Ecto neural progenitor cell (in vitro differentiated cells): Measurements from ENCODE around the gene TUT1.
"Not testable (repeated sequence)": the region's sequence is repeated elsewhere in the genome, so short reads cannot be mapped to it uniquely, and the experiment has no call there.

Experiments
- DNase-seq: peaks from one replicate; pipeline ENCODE4 v3.0.0-alpha.2; 2018; ENCODE audit warnings: low spot score

TUT1 gene

DNA sequence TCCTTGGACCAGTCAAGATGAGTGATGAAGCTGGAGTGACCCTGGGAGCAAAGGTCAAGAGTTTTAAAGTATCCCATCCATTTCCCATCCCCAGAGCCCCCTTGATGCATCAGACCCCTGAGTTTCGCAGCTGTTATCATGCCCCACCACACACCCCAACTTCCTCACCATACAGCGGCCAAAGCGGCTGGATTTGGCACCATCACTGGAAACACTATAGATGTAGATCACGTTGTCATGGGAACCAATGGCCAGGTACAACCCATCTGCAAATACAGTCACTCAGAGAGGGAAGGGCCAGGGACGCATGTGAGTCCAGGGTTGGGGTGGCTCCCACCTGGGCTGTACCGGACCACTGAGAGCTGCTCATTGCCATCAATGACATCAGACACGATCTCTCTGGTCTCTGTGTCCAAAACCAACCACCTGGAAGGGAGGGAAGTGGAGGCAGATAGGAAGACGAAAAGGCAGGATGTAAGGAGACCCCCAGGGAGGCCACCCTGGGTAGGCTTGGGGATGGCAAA, 12.5 kb upstream of the TUT1 start:
- no peak for DNase-seq

DNA sequence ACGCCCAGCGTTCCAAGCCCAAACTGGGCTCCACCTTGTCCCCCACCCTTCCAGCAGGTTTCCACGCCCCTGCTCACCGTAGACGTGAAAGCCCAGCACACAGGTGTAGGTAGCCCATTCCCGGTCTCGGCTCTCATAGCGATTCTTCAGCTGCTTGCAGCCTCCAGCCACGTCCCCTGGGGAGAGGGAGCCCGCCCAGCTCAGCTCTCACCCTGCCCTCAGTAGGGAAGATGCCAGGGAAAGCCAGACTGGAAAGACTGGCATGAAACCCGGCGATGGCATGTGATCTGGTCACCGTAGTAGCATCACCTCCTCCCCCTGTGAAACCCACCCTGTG, 11.7 kb upstream of the TUT1 start:
- no peak for DNase-seq

DNA sequence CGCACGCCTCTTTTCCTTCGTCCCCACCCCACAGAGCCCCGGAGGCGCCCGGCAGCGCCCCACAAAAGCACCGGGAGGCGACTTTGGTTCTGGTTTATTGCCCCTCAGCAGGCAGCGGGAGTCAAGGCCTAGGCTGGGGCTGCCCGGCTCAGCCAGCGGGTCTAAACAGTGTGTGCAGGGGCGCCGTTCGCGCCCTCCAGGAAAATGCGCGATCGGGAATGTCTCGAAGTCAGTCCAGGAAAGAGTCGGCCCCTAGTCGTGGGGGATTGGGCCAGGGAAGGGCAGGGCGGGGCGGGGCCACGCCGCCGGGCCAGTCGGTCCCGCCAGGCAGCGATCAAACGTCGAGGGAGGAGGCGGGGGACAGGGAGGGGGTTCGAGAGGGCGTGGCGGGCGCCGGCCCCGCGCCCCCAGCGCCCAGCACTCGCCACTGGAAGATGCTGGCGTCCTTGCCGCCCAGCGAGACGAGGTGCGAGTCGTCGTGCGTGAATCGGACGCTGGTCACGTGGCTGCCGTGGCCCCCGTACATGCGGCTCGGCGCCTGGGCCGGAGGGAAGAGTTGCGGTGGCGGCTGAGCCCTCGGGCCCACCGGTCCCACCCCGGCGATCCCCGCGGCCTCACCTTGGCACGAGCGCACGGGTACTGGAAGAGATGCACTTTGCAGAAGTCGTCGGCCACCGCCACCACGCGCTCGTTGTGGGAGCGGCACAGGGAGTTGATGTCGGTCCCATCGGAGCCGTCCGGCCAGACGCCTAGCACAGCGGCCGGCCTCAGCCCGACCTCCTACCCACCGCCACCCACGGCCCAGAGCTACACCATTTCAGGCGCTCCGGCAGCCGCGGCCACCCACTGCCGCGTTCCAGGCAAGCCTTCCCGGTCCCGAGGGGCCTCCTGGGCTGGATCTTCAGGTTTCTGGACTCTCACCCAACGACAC, 11.1 kb upstream of the TUT1 start:
- peak; percentile 80 for DNase-seq

GRCh38 chr11:62601372-62602140, 10.2 kb upstream of the TUT1 start, which contains the start of gene MTA2:
Gene MTA2 (minus strand): TSS chr11:62601865. CDS start chr11:62601450, 415 bp downstream.
- peak; percentile 100 for DNase-seq

- no peak for DNase-seq
Measured at GRCh38 chr11:62601122-62601371, 9.7 kb upstream of the TUT1 start.

DNA sequence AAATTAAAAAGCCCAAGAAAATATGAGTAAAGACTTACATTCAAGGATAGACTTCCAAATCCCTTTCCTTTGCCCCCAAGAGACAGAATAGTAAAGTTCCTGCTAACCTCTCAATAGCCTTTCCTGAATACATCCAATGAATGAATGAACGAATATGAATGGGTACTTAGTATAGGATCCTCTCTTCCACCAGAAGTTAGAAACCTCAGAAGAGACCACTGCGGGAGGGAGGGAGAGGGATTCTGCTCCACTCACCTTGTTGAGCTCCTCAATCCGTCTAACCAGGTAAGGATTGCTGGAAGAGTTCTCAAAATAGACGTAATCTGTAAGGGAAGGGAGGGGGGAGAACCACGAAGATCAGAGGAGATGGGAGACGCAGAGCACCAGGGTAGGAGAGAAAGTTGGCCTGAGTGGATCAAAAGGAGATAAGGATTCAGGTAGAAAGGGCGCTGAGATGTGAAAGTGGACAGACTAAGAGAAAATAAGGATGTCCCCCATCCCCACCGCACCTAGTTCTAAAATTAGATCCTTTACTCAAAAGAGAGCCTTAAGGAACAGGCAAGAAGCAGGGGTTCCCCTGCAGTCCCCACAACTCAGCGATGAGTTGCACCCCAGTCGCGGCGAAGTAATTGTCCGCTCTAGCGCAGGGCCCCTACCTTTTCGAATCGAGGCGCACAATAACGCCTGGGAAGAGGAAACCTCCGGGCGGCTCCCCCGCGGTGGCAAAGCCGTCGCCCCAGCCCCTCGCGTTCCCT, 9.2 kb upstream of the TUT1 start:
- DNase-seq, result no peak

- DNase-seq, result no peak
Measured at GRCh38 chr11:62599901-62600300, 8.6 kb upstream of the TUT1 start.

- peak; percentile 85 for DNase-seq
Measured at GRCh38 chr11:62599069-62599696, 7.9 kb upstream of the TUT1 start.

- DNase-seq, result no peak
Measured at GRCh38 chr11:62595124-62595523, 3.8 kb upstream of the TUT1 start.

- peak; percentile 78 for DNase-seq
Measured at GRCh38 chr11:62593434-62594044, 2.2 kb upstream of the TUT1 start.

DNA sequence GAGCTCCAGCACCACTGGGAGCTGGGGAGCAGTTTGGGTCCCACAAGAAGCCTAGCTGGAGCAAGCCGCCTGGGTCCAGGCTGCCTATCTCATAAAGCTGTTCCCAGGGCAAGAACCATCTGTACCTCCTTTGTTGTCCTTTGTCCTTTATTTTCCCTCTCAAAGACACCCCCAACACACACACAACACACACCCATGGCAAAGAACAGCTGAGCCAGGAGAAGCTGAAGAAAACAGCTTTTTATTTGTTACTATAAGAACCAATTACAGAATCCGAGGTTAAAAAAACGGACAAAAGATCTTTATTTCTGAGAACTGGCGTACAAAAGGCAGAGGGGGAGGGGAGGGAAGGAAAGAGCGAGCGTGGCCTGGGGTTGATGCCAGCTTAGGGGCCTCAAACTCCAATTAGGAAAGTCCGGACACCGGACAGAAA, 1.7 kb upstream of the TUT1 start:
- DNase-seq, result no peak

DNA sequence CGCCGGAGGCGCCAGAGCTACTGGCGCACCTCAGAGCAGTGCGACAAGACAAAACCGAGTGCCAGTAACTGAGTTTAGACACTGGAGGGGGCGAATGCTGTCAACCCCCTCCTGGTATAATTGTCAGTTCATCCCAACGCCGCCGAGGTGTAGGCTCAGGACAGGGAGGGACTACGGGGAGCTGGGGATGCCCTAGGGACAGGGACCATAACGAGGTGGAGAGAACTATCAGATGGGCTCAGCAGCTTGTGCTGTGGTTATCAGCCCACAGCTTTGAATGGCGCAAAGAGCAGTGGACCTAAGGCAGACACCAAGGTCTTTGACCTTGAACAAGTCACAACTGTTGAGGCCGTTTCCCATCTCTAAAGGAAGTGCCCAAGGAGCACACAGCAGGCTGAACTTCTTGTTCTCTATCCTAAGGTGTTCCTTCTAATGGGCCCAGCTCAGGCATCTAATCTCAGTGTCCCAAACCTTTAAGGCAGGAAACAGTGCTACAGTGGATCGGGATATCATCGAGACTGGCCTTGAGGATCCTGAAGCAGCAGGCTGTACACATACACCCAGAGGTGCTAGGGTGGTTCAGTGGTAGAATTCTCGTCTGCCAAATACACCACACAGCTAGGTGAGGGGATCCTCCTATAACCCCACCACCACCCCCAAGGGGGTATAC, 958 bp upstream of the TUT1 start:
- no peak for DNase-seq

DNA sequence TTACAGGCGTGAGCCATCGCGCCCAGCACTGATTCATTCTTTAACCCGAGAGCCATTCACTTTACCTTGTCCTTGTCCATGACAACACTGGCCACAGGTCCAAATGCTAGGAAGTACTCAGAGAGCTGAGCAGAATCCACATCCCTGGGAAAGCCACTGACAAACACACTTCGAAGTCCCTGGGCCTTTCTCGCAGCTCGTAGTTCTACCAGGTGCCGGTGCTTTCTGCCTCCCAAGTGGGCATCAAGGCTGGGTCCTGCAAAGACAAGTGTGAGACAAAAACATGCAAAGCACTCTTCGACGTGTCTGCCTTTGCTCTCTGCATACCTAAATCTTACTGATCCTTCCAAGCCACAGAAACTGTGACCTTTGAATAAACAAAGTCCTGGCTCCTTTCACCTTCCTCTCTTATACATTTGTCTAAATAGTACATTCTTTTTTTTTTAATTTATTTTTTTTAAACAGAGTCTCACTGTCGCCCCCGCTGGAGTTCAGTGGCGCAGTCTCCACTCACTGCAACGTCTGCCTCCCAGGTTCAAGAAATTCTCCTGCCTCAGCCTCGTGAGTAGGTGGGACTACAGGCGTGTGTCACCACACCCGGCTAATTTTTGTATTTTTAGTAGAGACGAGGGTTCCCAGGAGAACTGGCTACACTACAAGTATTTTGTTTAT, 2.2 kb downstream of the TUT1 start:
- DNase-seq, result no peak

DNA sequence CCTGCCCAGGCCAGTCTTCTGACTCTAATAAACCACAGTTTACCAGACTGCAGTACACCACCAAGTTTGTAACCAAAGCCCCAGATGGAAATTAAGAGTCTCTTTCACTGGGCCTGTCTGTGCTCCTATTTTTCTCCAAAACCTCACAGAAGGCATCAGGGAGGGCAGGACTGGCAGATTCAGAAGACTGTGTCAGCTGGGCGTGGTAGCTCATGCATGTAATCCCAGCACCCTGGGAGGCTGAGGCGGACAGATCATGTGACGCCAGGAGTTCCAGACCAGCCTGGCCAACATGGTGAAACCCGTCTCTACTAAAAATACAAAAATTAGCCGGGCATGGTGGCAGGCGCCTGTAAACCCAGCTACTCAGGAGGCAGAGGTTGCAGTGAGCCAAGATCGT, 6.0 kb downstream of the TUT1 start:
- DNase-seq, result not testable (repeated sequence)

DNA sequence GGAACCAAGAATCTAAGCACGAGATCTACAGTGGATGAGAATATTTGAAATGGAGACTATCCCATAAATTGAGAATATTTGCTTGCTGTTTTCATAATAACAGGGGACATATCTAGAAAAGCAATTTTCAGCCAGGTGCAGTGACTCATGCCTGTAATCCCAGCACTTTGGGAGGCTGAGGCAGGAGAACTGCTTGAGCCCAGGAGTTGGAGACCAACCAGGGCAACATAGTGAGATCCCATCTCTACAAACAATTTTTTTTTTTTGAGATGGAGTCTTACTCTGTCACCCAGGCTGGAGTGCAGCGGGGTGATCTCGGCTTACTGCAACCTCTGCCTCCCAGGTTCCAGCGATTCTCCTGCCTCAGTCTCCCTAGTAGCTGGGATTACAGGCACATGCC, 9.6 kb downstream of the TUT1 start:
- DNase-seq, result not testable (repeated sequence)

- no peak for DNase-seq
Measured at GRCh38 chr11:62580959-62581715, 10.2 kb downstream of the TUT1 start.

- no peak for DNase-seq
Measured at GRCh38 chr11:62579252-62579651, 12.1 kb downstream of the TUT1 start.

DNA sequence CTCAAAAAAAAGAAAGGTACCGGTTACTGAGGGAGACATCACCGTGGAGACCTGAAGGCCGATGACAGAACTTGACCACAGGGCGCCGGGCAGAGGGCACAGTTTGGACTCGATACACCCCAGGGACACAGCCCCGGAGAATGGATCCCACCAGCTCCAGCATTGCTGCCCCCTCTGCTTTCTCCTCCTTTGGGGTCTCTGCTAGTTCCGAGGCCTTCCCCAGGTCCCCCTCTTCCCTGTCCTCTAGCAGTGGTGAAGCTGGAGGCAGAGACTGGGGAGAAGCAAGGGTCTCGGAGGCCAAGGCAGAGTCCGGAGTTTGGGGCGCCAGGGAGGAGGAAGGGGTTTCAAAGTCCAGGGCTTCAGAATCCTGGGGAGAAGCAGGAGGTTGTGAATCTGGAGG, 12.8 kb downstream of the TUT1 start:
- no peak for DNase-seq

DNA sequence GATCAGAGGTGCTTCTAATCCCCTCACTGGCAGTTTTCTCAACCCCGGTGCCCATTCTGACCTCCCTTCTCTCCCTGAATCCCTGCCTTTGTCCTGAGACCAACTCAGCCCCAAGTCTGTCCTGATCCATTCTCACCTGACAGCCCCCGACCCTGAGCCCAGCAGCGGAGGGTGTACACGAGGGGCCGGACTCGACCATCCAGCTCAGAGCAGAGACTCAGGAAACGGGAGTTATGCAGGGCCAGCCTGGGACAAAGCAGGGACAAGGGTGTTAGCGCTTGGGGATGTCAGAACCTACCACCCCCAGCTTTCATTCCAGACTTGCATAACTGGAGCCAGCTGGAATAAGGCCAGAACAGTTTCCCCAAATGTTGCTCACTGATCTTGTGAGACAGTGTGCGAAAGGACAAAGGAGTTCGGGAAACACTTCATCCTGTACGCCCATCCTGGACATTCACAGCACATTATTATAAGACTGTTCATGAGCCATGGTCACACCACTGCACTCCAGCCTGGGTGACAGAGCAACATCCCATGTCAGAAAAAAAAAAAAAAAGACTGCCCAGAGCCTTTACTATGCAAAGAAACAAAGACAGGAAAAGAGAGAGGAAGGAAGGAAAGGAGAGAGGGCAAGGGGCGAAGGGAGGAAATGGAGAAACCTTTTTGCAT, 14.1 kb downstream of the TUT1 start:
- no peak for DNase-seq
